Stimulated activated CD4-positive, alpha-beta T cell treated with anti-CD3 and anti-CD28 coated beads, Interleukin-4, amount 100 ng/mL, for 24 hours (primary cell): ENCODE measurements around the gene ASCL3.
A peak's percentile ranks its signal among the peaks of the same experiment; 100 is the strongest.
"Not testable (repeated sequence)": the region's sequence is repeated elsewhere in the genome, so short reads cannot be mapped to it uniquely, and the experiment has no call there.

Source experiments
- DNase-seq: peaks from one replicate; pipeline ENCODE4 v3.0.0-alpha.2; 2020

ASCL3 gene, protein sequence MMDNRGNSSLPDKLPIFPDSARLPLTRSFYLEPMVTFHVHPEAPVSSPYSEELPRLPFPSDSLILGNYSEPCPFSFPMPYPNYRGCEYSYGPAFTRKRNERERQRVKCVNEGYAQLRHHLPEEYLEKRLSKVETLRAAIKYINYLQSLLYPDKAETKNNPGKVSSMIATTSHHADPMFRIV

DNA sequence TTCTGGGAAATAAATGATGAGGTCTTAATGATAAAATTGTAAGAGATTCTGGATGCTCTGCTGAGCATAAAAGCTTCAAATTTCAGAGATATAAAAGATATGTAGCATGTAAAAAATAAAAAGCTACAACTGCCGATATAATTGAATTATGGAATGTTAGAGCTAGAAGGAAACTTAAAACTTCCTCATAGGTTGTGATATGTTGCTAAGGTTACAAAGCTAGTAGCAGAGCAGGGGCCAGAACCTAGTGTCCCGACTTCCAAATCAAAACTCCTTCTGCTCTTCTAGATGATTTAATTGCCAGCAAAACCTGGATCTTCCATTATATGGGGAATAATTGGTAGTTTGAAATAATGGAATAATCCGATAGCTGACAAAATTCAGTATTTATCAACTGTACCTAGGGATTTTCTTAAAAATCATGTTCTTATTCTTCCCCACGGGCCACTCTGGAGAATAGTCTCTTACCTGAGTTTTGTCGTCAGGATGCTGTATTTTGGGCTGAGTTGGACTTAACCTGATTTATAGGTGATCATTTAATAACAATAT lies at the start of gene ASCL3:
ASCL3 (minus strand) TSS at position 499 of the 549 bp plus-strand sequence. CDS start 4,855 bp downstream, outside the sequence.
- no peak for DNase-seq

DNA sequence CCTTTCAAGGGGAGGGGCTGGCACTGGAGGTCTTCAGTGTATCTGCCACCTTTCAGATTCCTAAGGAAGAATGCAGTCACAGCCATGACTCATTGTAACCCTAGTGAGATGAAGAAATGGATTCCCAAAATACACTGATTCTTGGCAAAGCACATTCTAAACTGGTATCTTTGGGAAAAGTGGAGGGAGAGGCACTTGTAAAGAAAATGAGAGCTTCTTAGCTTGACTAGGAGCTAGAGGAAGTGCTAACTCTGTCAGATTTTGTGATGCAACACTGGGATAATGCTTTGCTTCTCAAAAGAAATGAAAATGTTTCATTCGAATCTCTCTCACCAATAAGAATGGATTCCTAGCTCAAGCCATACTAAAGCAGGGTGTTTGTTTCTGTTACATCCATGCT lies 46.6 kb upstream of the ASCL3 start:
- no peak for DNase-seq

DNA sequence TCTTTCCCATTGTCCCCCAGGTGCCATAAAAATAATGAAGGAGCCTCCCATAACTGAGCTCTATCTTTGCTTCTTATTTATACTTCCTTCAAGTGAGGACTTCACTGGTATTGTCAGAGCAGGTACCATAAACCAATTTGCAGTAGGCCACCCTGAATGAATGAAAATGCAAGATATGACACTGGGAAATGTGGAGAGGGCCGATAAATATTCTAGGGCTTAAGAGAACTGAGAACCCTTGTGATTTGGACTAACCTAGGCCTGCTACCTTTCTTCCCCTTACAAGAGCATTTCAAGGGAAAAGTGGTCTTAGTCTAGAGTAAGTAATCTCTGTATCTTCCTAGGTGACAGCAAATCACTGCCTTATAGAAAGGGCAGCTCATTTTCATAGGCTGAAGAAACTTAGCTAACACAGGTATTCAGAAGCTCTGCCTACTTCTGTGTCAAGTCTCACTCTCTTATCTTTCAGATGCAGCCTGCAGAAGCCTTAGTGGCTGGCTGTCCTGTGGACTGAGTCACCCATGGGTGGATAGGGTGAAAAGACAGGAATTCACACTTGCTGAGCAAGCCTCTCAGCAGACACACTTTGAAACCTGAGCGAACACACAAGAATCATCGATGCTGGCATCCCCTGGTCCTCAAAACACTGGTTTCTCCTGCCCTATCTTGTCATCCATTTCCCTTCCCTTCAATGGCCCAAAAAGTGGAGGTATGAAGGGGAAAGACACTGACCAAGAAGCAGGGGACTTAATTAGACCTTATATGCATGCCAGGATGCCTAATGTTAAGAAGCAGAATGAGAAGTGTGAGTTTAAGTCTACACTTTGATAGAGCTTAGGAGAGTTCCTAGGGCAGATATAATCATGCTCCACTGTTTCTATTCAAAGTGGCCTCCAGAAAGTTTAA lies 45.8 kb upstream of the ASCL3 start:
- DNase-seq: no peak

DNA sequence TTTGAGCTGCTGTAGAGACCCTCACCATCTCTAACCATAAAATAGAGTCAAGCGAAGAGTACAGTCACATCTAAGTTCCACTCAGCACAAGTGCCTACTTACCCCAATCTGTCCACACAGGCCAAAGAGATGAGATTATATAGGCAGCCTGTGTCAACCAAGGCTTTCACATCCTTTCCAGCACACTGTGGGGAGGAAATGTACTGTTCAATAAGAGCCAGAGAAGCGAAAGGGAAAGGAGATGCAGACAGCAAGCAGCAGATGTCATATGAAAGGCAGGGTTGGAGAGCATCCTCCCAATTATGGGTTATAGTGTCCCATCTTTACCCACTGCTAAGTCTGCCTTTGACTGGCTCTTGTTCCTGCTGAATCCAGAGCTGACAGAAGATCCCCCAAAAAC lies 44.6 kb upstream of the ASCL3 start:
- no peak for DNase-seq

DNA sequence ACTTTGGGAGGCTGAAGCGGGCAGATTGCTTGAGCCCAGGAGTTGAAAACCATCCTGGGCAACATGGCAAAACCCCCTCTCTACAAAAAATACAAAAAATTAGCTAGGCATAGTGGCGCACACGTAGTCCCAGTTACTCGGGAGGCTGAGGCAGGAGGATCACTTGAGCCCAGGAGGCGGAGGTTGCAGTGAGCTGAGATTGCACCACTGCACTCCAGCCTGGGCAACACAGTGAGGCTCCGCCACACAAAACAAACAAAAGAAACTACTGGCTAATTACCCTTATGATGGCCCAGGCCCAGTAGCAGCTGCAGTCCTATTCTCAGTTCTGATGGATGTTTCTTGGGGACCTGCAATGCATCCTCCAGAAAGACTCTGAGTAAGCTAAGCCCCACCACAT lies 44.0 kb upstream of the ASCL3 start:
- DNase-seq: not testable (repeated sequence)

DNA sequence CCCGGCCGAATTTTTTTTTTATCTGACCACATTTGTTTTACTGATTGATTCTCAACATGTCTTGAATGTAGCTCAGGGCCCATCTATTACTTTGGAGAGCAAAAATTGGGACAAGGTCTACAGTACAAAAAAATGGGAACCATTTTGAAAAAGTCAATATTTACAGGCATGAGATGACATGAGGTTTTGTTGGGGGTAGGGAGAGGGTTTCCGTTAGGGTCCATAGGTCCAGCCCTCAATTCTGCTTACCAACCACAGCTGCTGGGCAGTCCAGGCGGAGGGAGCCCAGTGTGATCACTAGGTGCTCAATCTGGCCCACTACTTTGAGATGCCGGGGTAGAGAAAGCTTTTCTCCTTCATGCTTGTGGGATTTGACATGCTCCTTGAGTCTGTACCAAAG lies 42.6 kb upstream of the ASCL3 start:
- no peak for DNase-seq

DNA sequence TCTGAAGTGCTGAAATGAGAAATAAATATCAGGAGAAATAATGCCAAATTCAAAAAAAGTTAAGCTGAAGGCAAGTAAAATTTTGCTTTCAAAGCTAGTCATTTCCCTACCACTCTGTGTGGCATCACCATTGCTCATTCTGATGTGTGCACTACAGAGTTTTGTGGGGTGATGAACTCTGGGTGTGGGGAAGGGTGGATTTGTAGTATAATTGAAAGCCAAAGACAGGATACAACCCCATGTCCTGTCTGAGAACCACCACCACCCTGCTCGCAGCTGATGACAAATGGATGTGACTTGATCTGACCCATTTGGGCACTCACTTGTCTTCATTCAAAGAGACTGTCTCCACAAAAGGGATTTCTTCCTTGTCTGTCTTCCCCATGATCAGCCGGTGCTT lies 40.7 kb upstream of the ASCL3 start:
- DNase-seq: no peak

DNA sequence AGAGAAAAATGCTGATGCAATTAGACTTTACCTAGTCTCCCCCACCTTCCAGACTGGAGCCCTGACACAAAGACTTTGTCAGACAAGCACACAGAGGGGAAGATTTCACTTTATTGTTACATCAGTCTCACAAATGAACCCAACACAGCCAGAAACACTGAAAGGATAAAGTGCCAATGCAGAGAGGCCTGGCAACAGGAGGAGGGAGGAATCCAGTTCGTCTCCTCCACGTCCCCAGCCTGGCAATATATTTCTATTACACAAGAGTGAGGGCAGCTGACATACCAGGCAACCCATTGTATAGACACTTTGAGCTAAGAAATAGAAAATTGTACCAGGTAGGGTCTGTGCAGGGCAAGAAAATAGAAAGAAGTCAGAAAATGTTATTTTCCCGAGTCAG lies 37.7 kb upstream of the ASCL3 start:
- no peak for DNase-seq

DNA sequence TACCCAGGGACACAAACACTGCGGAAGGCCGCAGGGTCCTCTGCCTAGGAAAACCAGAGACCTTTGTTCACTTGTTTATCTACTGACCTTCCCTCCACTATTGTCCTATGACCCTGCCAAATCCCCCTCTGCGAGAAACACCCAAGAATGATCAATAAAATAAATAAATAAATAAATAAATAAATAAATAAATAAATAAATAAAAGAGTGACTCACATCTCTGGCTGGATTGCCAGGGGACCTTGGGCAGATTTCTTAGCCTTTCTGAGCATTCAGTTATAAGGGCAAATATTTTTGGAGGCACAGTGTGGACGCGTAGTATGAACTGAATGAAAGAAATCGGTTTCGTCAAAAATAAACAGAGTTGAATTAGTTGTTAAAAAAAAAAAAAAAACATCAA lies 36.5 kb upstream of the ASCL3 start:
- not testable (repeated sequence) for DNase-seq

DNA sequence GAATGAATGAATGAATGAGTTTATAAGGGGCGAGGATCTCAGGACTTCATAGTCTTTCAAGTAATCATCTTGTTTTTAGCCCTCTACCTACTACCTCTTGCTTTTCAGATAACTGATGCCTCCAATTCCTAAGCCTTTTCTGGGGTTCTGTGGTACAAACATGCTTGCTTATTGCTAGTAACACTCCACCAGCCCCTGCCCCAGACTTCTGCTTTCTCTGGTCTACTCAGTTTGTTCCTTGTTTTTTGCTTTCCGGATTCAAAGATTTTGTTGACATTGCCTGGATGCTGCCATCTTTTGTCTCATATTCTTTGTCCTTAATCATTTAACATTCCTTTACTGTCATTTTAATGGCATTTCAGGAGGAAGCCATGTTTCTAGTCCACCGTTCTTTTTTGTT lies 30.3 kb upstream of the ASCL3 start:
- DNase-seq: no peak

DNA sequence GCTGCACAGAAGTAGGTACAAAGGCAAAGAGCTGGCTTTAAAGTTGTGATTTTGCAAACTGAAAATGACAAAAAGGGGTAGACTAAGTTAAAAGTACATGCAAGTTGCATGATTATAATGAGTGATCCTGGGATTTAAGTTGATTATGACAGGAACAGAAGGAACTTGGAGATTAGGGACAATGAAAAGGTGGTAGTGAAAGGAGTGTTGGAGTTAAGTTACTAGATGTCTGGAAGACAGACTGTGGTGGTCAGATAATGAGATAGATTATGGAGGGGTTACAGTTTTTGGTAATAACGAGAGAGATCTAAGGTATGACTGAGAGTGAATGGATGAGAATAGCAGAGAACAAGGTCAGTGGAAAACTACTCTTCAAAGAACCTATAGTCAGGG lies 29.1 kb upstream of the ASCL3 start:
- no peak for DNase-seq

DNA sequence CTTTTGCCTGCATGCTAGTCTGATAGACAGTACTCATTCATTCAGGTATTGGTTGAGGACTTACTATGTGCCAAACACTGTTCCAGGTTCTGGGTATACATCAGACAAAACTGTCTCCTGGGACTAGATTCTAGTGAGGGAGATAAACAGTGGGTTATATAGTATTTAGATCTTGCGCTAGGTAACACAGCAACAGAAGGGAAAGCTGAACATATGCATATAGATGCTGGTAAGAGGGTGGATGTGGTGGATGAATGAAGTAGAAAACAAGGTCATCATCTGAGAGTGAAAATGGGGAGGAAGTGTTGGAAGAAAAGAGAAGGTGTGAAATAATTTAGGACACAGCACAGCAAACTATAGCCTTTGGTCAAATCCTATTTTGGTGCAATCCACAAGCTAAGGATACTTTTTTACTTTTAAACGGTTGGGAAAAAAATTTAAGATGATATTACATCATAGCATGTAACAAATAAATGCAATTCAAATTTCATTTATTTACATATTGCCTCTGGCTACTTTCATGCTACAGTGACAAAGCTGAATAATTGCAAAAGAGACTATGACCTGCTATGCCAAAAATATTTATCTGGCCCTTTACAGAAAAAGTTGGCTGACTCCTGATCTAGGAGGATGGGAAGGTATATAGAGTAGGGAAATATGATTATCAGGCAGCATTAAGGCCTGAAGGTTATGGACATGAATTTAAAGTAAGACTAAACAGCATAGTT lies 28.5 kb upstream of the ASCL3 start:
- no peak for DNase-seq

DNA sequence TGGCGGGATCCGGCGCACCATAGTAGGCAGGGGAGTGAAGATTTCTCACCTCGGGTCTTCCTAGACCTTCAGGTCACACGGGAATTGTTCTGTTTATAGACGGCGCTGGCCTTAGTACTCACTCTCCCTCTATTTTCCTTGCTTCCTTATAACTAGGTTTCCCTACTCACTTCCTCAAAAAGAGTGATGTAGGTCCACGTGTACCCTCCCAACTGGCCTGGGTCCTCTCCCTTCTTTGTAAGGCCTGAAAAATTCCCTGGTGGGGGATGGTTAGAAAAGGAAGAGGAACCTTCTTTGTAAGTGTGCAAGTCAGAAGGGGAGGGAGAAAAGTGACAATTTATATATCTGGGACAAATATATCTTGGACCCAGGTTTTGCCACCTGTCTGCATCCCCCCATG lies 24.4 kb upstream of the ASCL3 start:
- no peak for DNase-seq

DNA sequence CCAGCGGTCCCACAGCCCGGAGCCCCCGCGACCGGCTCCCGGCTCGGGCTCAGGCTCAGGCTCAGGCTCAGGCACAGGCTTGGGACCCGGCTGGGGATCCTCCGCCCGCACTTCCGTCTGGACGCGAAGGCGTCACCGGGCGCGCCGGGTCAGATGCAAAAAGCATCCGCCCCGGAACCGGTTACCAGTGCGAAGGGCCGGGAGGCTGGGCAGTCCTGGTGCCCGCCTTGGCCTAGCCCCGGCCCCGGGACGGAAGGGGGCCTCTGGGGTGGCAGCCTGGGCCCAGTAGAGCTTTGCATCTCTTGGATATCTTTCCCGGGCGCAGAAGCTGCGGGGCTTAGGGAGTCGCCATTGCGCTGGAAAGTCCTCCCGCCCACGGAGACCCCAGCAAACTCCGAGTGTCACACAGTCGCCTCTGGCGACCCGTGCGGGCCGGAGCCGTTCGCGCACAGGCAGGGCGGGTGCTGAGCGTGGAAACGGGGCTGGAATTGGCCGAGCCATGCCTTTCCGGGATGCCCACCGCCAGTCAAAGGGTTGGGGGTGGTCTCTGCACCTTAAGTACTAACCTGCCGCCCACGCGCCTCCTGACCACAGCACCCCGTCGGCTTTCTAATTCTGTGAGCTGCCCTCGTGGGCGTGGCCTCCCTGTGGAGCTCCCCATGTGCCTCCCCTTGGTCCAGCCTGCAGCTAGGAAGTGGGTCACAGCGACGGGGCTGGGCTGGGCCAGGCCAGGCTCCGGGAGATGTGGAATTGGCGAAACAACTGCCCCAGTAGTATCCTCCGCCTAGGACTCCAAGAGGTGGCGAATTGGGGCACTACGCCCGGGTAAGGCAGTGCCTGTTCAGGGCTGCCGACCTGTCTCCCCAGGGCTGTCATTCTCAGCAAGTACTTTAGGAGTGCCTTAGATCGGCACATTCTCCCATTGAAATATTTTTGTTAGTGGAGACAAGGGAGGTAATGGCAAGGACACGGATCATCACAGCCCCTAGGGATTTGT lies 21.8 kb upstream of the ASCL3 start, which contains the start of gene TMEM9B:
TMEM9B (minus strand) TSS at position 119 of the 997 bp plus-strand sequence. CDS start 129 bp downstream, outside the sequence.
- peak; percentile 83 for DNase-seq

DNA sequence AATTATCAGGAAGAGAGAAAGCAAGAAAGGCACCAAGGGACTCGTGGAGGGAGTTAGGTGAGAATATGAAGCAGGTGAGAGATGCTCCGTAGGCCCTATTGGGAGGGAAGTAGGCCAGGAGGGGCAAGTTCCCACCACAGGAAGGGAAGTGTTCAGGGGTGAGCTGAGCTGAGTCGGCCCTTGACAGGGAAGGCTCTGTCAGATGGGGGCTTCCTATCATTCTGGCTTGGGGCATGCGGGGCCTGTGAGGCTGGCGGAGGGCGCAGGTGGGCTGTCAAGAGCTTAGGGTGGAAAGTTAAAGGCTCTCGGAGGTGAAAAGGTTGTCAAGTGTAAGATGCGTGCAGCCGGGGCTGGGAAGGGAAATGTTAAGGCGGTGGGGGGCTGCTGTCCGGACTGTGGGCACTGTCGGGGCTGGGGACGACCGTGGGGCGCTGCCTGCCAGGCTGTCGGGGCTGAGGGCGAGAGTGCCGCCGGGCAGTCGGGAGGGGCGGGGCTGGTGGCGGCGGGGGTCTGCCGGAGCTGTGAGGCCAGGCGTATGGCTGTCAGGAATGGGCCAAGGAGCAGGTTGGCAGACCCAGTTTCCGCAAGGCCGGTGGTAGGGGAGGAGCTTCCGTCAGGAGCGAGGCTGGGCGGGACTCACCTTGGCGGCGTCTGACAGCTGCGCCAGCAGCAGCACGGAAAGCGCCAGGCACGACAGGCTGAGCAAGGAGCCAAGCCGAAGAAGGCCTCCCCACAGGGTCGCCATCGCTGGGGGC lies 20.9 kb upstream of the ASCL3 start:
- peak; percentile 80 for DNase-seq

DNA sequence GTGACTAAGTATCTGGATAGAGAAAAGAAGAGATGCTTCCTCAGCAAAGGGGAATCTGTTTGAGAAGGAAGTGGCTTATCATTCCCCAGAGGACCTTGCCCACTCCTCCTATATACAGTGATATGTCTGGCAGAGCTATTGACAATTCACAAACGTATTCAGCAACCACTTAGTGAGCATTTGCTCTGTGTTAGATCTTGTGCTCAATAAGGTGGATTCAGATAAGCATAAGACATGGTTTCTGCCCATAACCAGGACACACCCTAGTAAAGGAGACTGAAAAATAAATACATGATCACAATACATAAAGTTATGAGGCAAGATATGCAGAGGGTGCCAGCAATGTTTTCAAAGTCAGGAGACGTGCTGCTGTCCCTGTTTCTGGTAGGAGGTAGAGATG lies 20.0 kb upstream of the ASCL3 start:
- DNase-seq: no peak

DNA sequence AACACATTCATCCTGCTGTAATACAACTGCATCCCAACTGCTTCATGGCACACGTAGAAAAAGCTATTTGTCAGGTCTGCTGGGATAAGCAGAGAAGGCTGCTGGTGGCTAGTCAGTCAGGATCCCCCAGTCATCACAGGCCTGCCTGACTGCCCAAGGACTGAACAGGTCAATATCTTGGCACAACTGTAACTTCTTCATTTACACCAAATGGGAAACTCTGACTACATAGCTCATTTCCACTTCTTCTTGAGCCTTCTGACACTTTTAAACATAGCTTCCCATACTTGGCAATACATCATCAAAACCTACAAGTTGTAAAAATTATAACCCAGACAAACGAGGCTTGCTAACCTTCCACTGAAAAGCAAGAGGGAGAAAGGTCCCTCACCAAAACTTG lies 18.6 kb upstream of the ASCL3 start:
- no peak for DNase-seq

DNA sequence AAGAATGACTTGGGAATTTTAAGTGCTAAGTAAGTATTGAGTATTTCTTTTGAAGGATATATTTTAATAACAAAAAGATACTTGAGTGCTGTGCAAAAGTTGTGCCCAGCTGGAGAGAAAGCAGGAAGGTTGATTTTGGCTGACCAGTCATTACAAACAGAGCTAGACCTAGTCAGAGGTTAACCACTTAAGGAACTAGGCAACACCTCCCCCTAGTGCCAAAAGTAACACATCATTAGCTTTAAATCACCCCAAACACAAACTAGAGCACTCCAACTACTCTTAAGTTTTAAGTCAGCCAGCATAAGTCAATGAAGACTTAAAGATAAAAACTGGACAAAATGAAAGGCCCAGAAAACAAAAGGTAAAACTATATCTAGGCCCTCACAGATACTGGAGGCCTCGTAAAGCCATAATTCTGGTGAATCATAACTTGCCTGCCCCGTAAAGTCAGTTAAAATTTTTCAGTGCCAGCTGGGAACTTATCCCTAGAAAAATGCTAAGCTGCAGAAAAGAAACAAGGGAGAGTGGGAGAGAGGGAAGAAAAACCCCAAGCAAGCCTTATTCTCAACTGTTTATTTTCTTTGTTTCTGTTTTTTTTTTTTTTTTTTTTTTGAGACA lies 16.8 kb upstream of the ASCL3 start:
- DNase-seq: peak; percentile 31

DNA sequence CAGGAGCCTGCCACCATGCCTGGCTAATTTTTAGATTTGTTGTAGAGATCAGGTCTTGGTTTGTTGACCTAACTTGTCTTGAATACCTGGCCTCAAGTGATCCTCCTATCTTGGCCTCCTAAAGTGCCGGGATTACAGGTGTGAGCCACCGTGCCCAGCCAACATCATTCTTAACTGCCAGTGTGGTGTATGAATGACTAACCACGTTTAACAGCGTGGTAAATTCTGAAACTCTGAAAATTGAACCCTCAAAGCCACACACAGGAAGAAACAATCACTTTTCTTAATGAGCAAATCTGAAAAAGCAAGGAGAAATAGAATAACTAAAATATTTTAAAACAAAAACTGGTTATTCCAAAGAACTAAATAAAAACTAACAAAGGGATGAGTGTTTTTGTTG lies 14.0 kb upstream of the ASCL3 start:
- DNase-seq: no peak

DNA sequence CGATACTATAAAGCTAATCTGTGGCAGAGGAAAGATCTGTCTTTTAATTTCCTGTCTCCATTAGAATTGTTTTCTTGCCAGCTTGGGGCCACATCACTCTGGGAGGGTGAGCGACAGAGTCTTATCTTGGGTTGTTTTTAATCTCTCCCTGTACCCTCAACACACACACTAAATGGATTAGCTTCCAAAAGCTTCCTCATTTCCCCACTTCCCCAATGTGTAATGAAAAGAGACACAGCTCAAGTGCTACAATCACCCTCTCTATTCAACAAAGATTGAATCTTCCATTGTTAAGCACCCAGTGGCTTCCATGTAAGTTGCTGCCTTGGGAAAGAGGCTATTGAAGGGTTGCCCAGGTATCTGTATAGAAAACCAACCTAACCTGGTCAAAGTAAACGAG lies 6.1 kb upstream of the ASCL3 start:
- no peak for DNase-seq
